HFFc6 (cell line): ENCODE data around the gene CRKL. TPM values are rescaled to one million over a fixed set of nuclear protein-coding genes. Genes with fewer than 3 reads are reported as not detected.

ENCODE experiments used
- DNase-seq: peaks from one replicate; pipeline ENCODE4 v3.0.0-alpha.2; 2018
- H3K27ac Mint-ChIP-seq: 2 replicates; pipeline ENCODE4 v1.8.0; 2020; ENCODE audit warnings: mild to moderate bottlenecking, mixed read lengths
- H3K27me3 Mint-ChIP-seq: 2 replicates; pipeline ENCODE4 v1.8.0; 2021; ENCODE audit warnings: mild to moderate bottlenecking, moderate library complexity, mixed read lengths; ENCODE audit not compliant: insufficient read depth
- H3K36me3 Mint-ChIP-seq: 2 replicates; pipeline ENCODE4 v1.8.0; 2021; ENCODE audit warnings: low read depth, mixed read lengths
- H3K4me1 Mint-ChIP-seq: 2 replicates; pipeline ENCODE4 v1.8.0; 2020; ENCODE audit warnings: low read depth, mixed read lengths
- H3K4me3 Mint-ChIP-seq: 2 replicates; pipeline ENCODE4 v1.8.0; 2020; ENCODE audit warnings: mild to moderate bottlenecking, moderate library complexity, mixed read lengths
- H3K9me3 Mint-ChIP-seq: 2 replicates; pipeline ENCODE4 v1.8.0; 2020; ENCODE audit warnings: mild to moderate bottlenecking, mixed read lengths
- long read RNA-seq: library from polyadenylated mRNA; unstranded; transcript quantifications from one replicate; pipeline ENCODE4 v2.0.0, GENCODE V29; 2019
- total RNA-seq, 6 experiments: library from RNA; stranded (reverse); fragmentation: NEBNext Ultra II Directional; extraction: Animal tissue kit (Norgen Biotek cat#: 25700); gene quantifications; 2 replicates in 1 of 6; 3 replicates in 5 of 6; pipeline ENCODE4 v1.2.3, GENCODE V29; 2021
- TF ChIP-seq, protein P1 (sequence below): fragments of 200-600 bp; sonication (generic); IDR thresholded peaks from 2 replicates; pipeline ENCODE4 v1.5.0; 2021; ENCODE audit warnings: antibody characterized with exemption, mild to moderate bottlenecking

The CRKL gene, protein sequence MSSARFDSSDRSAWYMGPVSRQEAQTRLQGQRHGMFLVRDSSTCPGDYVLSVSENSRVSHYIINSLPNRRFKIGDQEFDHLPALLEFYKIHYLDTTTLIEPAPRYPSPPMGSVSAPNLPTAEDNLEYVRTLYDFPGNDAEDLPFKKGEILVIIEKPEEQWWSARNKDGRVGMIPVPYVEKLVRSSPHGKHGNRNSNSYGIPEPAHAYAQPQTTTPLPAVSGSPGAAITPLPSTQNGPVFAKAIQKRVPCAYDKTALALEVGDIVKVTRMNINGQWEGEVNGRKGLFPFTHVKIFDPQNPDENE
- total RNA-seq: 10 to 100 TPM; 44.0 to 51.5 (median 47.6) TPM
- long read RNA-seq, full-length matches to known transcripts: 4 of 14 reads
- long read RNA-seq, partial matches to known transcripts: 2 of 14 reads
- long read RNA-seq, other reads (novel, unspliced or antisense): 8 of 14 reads

DNA sequence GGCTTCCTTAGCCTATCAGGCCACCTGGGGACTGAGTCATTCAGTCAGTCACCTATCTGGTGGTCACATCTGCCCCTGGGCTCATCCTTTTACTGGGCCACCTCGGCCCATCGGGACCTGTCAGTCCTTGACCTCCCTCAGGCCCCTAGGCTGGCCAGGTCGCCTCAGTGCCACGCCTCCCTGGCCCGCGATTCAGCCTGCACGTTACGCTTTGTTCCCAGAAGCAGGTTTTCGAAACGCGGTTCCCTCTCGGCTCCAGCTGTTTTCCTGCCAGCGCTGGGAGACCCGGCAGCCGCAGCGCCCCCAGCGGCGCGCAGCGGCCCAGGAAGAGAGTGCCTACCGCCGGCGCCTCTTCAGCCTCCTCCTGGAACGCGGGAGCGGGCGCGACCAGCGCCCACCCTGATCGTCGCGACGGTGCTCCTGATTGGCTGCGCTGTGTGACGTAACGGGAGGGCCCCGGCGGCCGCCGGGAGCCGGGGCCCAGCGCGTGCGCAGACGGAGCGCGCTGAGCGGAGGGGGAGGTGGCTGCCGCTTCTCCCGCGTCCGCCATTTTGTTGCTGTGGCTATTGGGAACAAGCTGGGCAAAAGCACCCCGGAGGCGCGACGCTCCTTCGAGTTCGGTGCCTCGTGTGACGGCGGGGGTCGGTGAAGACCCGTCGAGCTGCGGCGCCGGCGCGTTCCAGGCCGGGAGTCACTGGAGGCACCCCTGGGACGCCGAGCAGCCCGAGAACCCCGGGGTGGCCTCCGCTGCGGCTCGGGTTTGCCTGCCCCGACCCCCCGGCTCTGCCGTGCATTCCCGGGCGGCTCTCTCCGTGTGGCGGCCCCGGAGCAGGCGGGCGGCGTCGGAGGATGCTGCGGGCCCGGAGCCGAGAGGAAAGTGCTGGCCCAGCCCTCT, at the start of gene CRKL:
Gene CRKL, plus strand, starts transcription at position 492 of the 895 bp plus-strand sequence. CDS start 528 bp downstream, outside the sequence.
- TF ChIP-seq, protein P1, sequence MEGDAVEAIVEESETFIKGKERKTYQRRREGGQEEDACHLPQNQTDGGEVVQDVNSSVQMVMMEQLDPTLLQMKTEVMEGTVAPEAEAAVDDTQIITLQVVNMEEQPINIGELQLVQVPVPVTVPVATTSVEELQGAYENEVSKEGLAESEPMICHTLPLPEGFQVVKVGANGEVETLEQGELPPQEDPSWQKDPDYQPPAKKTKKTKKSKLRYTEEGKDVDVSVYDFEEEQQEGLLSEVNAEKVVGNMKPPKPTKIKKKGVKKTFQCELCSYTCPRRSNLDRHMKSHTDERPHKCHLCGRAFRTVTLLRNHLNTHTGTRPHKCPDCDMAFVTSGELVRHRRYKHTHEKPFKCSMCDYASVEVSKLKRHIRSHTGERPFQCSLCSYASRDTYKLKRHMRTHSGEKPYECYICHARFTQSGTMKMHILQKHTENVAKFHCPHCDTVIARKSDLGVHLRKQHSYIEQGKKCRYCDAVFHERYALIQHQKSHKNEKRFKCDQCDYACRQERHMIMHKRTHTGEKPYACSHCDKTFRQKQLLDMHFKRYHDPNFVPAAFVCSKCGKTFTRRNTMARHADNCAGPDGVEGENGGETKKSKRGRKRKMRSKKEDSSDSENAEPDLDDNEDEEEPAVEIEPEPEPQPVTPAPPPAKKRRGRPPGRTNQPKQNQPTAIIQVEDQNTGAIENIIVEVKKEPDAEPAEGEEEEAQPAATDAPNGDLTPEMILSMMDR: peak; percentile 96
- peak; percentile 97 for DNase-seq
- peak within 1 kb of the TSS; percentile 98 for H3K4me3 Mint-ChIP-seq
- H3K4me1 Mint-ChIP-seq: peaks cover 27% of the 10 kb centered on the region
- peak within 1 kb of the TSS; percentile 88 for H3K27ac Mint-ChIP-seq
- no peaks in the 10 kb centered on the region for H3K27me3 Mint-ChIP-seq
- H3K9me3 Mint-ChIP-seq: no peaks in the 10 kb centered on the region
- peaks cover 25% of the 10 kb centered on the region for H3K36me3 Mint-ChIP-seq

DNA sequence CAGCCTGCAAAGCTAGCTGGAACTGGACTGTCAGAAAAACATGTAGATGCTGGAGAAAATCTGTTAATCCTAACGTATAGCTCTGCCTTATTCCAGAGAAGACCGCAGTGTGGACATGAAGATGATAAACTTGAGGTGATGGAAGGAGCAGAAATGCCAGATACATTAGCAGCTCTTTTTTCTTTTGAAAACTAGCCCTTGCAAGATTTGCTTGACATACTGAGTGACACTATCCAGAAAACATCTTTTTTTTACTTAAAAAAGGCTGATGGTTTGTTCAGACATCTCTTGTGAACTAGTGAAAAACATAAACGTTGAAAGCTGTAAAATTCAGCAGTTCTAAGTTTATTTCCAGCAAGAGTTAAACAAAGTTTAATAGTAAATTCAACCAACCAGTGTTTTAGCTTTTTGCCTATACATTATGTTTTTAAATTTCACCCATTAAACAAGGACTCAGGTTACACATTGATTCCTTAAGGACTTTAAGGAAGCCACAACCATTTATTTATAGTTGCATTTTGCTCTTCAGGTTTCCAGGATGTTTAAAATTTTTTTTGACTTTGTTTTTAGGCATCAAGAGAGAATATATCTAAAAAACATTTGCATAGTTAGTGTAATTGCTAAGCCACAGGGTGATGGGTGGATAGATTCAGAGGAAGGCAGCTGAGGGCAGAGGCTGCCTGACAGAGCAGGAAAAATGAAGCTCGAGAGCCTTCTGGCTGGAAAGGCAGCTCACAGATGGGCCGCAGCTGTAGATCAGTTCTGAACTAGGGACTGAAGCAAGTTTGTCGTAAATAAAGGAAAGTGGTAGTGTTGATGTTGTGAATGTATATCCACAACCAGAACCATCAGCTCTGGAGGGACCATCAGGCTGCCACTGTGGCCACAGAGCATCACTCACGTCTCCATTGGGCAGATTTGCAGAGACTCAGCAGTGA, 48.9 kb upstream of the CRKL start:
- no peaks in the 10 kb centered on the region; the same call in 1 of the 2 replicates for H3K27me3 Mint-ChIP-seq
- no peak overlapping the region for H3K4me3 Mint-ChIP-seq
- H3K27ac Mint-ChIP-seq: peak overlapping the region; percentile 59; the same call in 1 of the 2 replicates
- no peaks in the 10 kb centered on the region for H3K9me3 Mint-ChIP-seq
- H3K4me1 Mint-ChIP-seq: peaks cover 33% of the 10 kb centered on the region
- TF ChIP-seq, protein P1: no peak
- no peak for DNase-seq
- H3K36me3 Mint-ChIP-seq: no peaks in the 10 kb centered on the region

DNA sequence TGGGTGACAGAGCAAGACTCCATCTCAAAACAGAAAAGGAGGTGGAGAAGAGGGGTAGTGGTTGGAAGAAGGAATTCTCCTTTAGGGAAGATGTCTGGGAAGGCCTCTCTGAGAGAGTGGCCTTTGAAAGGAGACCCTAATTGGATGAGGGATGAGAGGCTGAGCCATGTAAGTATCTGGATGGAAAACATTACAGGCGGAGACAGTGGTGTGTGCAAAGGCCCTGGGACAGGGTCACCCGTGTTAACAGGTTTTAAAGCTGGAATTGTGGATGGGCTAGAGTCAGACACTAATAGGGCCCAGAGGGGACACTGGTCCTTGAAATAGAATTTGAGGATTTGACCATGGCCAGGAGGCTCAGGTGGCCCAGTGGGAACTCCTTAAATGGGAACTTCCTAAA, 48.0 kb upstream of the CRKL start:
- H3K4me1 Mint-ChIP-seq: peaks cover 33% of the 10 kb centered on the region
- no peak for DNase-seq
- H3K36me3 Mint-ChIP-seq: no peaks in the 10 kb centered on the region
- no peaks in the 10 kb centered on the region for H3K9me3 Mint-ChIP-seq
- no peak overlapping the region for H3K27ac Mint-ChIP-seq
- H3K4me3 Mint-ChIP-seq: no peak overlapping the region
- TF ChIP-seq, protein P1: no peak
- H3K27me3 Mint-ChIP-seq: no peaks in the 10 kb centered on the region; the same call in 1 of the 2 replicates

DNA sequence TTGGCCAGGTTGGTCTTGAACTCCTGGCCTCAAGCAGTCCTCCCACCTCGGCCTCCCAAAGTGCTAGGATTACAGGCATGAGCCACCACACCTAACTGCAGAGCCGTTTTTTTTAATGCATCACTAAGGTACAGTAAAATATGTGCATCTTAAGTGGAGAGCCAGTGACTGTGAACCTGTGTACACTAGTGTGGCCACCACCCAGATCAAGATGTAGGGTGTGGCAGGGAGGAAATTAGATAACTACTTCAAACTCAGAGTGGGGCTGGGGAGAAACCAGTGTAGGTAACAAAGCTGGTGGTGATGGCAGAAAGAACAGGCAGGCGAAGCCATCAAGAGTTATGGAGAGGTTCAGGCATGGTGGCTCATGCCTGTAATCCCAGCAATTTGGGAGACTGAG, 44.0 kb upstream of the CRKL start:
- DNase-seq: no peak
- Mint-ChIP-seq H3K27ac (no peak overlapping the region), H3K9me3 (no peaks in the 10 kb centered on the region), H3K4me3 (no peak overlapping the region), H3K4me1 (peaks cover 6% of the 10 kb centered on the region), H3K27me3 (no peaks in the 10 kb centered on the region; the same call in 1 of the 2 replicates), H3K36me3 (peaks cover 4% of the 10 kb centered on the region; the same call in 1 of the 2 replicates)
- TF ChIP-seq, protein P1: no peak

DNA sequence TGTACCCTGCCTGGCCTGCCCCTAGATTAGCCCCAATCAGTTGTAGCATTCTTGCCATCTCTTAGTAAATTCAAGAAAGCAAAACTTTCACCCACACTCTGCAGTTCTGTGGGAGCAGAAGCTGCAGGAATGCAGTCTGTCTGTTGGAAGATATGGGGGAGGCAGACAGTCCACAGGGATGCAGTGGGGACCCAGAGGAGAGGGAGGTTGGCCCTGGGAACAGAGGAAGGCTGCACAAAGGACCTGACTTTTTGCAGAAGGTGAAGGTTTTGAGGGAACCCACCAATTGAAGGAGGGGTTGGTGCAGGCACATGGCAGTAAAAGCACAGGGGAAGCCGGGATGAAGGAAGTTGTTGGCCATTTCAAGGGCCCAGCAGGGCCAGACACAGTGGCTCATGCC, 41.9 kb upstream of the CRKL start:
- TF ChIP-seq, protein P1: no peak
- no peak overlapping the region for H3K27ac Mint-ChIP-seq
- H3K27me3 Mint-ChIP-seq: no peaks in the 10 kb centered on the region; the same call in 1 of the 2 replicates
- H3K9me3 Mint-ChIP-seq: no peaks in the 10 kb centered on the region
- peaks cover 4% of the 10 kb centered on the region; the same call in 1 of the 2 replicates for H3K36me3 Mint-ChIP-seq
- no peak overlapping the region for H3K4me3 Mint-ChIP-seq
- no peak for DNase-seq
- H3K4me1 Mint-ChIP-seq: no peaks in the 10 kb centered on the region
